Measurements from ENCODE around the gene MORN1.

GRCh38 chr1:2427051-2427450, 35.7 kb upstream of the MORN1 start:
- TF ChIP-seq EZH2phosphoT487 (IDR thresholded peaks at IDR 0.05; ENCODE audit: low read depth, severe bottlenecking, unreplicated experiment) (no peak), CTCF (IDR thresholded peaks at IDR 0.05; ENCODE audit: poor library complexity) (no peak), EZH2 (IDR thresholded peaks at IDR 0.05; ENCODE audit: borderline replicate concordance) (no peak)

Data from hepatocyte (in vitro differentiated cells).